ENCODE results near the gene CAMSAP2.

- TF ChIP-seq CTCF (IDR thresholded peaks at IDR 0.05) (no peak), POLR2A (IDR thresholded peaks at IDR 0.05) (no peak)
Measured at GRCh38 chr1:200888349-200888838, 149.7 kb downstream of the CAMSAP2 start.
